KMS-11 (cell line): ENCODE measurements around the gene SHC2.

ENCODE experiments used
- H2AFZ ChIP-seq: fragments of 200-600 bp; sonication (generic); 2 replicates; pipeline ENCODE4 v1.6.1; 2016; ENCODE audit warnings: antibody characterized with exemption, mixed run types, low read depth
- H3K27ac ChIP-seq: fragments of 200-600 bp; sonication (generic); 2 replicates; pipeline ENCODE4 v1.6.1; 2016; ENCODE audit warnings: mild to moderate bottlenecking, mixed run types
- H3K27me3 ChIP-seq: fragments of 200-600 bp; sonication (generic); 2 replicates; pipeline ENCODE4 v1.6.1; 2017; ENCODE audit warnings: mild to moderate bottlenecking, low read depth, mixed run types, moderate library complexity; ENCODE audit not compliant: insufficient read depth
- H3K36me3 ChIP-seq: fragments of 200-600 bp; sonication (generic); 2 replicates; pipeline ENCODE4 v1.6.1; 2017; ENCODE audit warnings: mild to moderate bottlenecking, mixed run types; ENCODE audit not compliant: insufficient read depth
- H3K4me1 ChIP-seq: fragments of 200-600 bp; sonication (generic); 2 replicates; pipeline ENCODE4 v1.6.1; 2016; ENCODE audit warnings: mild to moderate bottlenecking, low read depth, mixed run types; ENCODE audit not compliant: poor library complexity, severe bottlenecking
- H3K4me2 ChIP-seq: fragments of 200-600 bp; sonication (generic); 2 replicates; pipeline ENCODE4 v1.7.0; 2016; ENCODE audit warnings: mild to moderate bottlenecking, mixed run types
- H3K4me3 ChIP-seq: fragments of 200-600 bp; sonication (generic); IDR thresholded peaks from 2 replicates; pipeline ENCODE4 v1.6.1; 2017; ENCODE audit warnings: low read depth, low read length, mixed read lengths; ENCODE audit not compliant: insufficient read depth
- H3K79me2 ChIP-seq: fragments of 200-600 bp; sonication (generic); 2 replicates; pipeline ENCODE4 v1.6.1; 2016; ENCODE audit warnings: low read depth, mixed run types; ENCODE audit not compliant: insufficient read depth
- H3K9ac ChIP-seq: fragments of 200-600 bp; sonication (generic); 2 replicates; pipeline ENCODE4 v1.6.1; 2016; ENCODE audit warnings: mild to moderate bottlenecking, mixed run types
- H4K20me1 ChIP-seq: fragments of 200-600 bp; sonication (generic); 2 replicates; pipeline ENCODE4 v1.6.1; 2016; ENCODE audit warnings: mild to moderate bottlenecking, mixed run types; ENCODE audit not compliant: insufficient read depth
- TF ChIP-seq, protein P1 (sequence below): fragments of 200-600 bp; sonication (generic); conservative IDR thresholded peaks from 2 replicates; pipeline ENCODE4 v1.6.1; 2017; ENCODE audit warnings: low read depth, mild to moderate bottlenecking, antibody characterized with exemption, low read length, moderate library complexity, mixed read lengths

SHC2 gene

DNA sequence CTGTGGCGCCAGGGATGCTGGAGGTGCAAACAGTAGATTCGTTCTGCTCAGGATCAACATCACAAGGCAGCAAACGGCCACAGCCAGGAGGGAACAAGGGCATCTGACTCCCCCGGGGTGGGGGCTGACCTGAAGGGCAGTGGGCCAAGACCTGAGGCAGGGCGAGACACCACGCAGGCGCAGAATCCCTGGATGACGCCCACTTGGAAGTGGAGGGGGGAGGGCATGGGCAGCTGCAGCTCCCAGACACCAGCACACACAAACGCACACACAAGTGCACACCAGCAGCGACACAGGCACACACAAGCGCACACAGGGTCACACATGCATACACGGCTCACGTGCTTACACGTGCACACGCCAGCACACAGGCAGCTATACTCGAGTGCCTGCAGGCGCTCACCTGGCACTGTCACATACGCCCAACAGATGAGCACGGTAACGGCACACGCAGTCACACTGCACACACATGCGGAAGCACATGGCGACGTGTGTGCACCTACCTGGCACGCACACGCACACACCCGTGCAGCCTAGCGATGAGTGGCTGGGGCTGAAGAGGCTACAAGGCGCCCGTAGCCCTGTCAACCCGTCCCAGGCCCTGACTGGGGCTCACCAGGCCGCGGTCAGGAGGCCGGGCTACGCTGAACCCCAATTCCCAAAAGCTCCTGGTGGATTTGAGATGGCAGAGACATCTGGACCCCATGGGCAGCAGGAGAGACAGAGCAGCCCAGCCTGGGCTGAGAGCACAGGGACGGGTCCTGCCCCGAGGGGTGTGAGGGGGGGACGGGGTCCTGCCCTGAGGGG lies 57.4 kb downstream of the SHC2 start:
- no peak overlapping the region for H3K27ac ChIP-seq

DNA sequence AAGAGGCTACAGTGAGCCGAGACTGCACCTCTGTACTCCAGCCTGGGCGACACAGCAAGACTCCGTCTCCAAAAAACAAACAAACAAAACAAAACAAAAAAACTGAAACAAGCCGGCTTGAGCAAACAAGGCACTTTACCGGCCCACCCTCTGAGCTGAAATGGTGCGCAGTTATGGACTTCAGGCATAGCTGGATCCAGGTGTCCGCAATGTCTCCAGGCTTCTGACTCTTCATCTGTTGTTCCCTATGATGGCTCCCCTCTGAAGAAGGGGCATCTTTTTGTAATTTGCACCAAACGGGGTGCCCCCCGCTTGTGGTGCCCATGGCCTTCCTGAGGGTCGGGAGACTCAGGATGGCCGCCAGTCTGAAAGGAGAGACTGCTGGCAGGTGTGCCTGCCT lies 58.0 kb downstream of the SHC2 start:
- Histone ChIP-seq H4K20me1 (no peaks in the 10 kb centered on the region), H3K36me3 (no peaks in the 10 kb centered on the region), H3K27me3 (peaks cover 16% of the 10 kb centered on the region; the same call in 1 of the 2 replicates), H3K9ac (no peak overlapping the region), H2AFZ (no peak overlapping the region), H3K4me1 (no peaks in the 10 kb centered on the region), H3K79me2 (no peaks in the 10 kb centered on the region), H3K4me3 (no peak overlapping the region), H3K4me2 (no peak overlapping the region), H3K27ac (no peak overlapping the region)
- TF ChIP-seq, protein P1, sequence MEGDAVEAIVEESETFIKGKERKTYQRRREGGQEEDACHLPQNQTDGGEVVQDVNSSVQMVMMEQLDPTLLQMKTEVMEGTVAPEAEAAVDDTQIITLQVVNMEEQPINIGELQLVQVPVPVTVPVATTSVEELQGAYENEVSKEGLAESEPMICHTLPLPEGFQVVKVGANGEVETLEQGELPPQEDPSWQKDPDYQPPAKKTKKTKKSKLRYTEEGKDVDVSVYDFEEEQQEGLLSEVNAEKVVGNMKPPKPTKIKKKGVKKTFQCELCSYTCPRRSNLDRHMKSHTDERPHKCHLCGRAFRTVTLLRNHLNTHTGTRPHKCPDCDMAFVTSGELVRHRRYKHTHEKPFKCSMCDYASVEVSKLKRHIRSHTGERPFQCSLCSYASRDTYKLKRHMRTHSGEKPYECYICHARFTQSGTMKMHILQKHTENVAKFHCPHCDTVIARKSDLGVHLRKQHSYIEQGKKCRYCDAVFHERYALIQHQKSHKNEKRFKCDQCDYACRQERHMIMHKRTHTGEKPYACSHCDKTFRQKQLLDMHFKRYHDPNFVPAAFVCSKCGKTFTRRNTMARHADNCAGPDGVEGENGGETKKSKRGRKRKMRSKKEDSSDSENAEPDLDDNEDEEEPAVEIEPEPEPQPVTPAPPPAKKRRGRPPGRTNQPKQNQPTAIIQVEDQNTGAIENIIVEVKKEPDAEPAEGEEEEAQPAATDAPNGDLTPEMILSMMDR, result no peak

More for the DNA sequence above, 57.4 kb downstream of the SHC2 start:
- TF ChIP-seq, protein P1, result no peak
- no peak overlapping the region for H3K9ac ChIP-seq
- H2AFZ ChIP-seq, result no peak overlapping the region
- H3K36me3 ChIP-seq, result no peaks in the 10 kb centered on the region
- no peak overlapping the region for H3K4me3 ChIP-seq
- H3K27me3 ChIP-seq, result peaks cover 16% of the 10 kb centered on the region; the same call in 1 of the 2 replicates
- H4K20me1 ChIP-seq, result no peaks in the 10 kb centered on the region
- no peak overlapping the region for H3K4me2 ChIP-seq
- H3K4me1 ChIP-seq, result no peaks in the 10 kb centered on the region
- no peaks in the 10 kb centered on the region for H3K79me2 ChIP-seq

DNA sequence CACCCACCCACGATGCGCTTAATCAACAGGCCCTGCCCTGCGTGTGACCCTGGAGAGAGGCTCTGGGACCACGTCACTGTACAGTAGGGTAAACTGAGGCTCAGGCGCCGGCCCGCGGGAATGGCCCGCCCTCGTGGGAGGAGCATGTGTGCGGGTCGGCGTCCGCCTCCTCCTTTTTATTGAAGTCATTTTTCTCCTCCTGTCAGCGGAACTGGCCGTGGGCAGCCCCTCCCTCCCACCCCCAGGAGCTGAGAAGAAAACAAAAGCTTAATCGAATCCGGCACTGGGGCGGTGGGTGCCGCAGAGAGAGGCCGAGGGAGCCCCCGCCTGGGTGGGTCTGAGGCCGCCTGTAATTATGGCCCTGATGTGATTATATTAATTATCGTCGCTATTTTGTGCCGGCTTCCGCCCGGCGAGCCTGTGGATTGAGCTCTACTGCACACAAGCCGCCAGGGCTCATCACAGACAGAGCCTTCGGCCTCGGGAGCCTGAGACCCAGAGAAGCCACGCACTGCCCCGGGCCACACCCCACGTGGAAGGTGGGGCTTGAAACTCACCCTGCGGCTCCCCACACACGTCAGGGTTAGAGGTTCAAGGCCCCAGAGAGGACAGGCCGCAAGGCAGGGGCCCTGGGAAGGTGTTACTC lies 58.8 kb downstream of the SHC2 start:
- Histone ChIP-seq H3K27ac (no peak overlapping the region), H3K4me2 (no peak overlapping the region), H3K79me2 (no peaks in the 10 kb centered on the region), H2AFZ (no peak overlapping the region), H3K9ac (no peak overlapping the region), H3K4me1 (no peaks in the 10 kb centered on the region), H4K20me1 (no peaks in the 10 kb centered on the region), H3K27me3 (peaks cover 21% of the 10 kb centered on the region), H3K36me3 (no peaks in the 10 kb centered on the region), H3K4me3 (no peak overlapping the region)
- TF ChIP-seq, protein P1, result no peak

DNA sequence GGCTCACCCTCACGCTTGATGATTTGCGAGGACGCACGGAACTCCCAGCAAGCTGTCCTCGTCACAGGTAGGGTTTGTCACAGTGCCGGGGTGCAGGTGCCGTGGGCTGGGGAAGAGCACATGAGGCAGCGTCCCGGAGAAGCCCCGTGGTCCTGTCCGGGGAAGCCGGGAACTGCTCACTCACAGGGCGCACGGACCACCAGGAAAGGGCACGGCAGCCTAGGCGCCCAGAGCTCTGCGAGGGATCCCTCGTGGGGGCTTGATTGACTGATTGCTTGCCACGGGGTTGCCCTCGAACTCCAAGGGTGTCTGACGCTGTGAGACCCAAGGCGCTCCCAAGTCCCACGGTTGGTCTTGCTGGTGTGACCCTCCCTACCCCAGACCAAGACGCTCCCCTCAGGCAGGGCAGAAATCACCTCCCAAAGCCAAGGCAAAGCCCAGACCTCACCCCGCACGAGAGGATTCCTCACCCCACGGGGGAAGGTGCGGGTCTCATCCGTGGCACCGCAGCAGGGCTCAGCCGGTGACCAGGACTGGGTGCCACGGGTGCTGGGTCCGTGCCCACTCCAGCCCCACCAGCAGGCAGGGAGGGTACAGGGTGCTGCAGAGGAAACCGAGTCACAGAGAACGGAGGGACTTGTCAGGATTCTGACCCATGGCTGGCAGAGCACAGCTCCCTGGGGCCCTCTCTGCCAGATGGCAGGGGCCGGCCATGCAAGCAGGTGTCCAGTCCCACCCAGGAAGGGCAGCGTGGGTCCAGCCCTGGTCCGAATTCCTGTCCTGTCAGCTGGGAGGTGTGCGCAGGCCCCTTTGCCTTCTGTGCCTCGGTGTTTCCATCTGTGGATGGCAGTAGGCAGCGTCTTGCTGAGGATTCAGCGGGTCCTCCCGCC lies 59.6 kb downstream of the SHC2 start:
- Histone ChIP-seq H4K20me1 (no peaks in the 10 kb centered on the region), H3K27ac (no peak overlapping the region), H3K4me1 (no peaks in the 10 kb centered on the region), H2AFZ (no peak overlapping the region), H3K79me2 (no peaks in the 10 kb centered on the region), H3K9ac (no peak overlapping the region), H3K27me3 (peaks cover 23% of the 10 kb centered on the region), H3K36me3 (no peaks in the 10 kb centered on the region), H3K4me3 (no peak overlapping the region), H3K4me2 (no peak overlapping the region)
- TF ChIP-seq, protein P1, result no peak
